GM19468 (cell line): ENCODE results near the gene FBLN5.
"Not testable (repeated sequence)": the region's sequence is repeated elsewhere in the genome, so short reads cannot be mapped to it uniquely, and the experiment has no call there.

Experiments
- ATAC-seq: cut with Tn5 transposase; IDR thresholded peaks from one replicate; pipeline ENCODE4 v1.9.1; 2021; ENCODE audit warnings: mild to moderate bottlenecking, moderate library complexity, moderate number of reproducible peaks; ENCODE audit not compliant: unreplicated experiment; ENCODE audit errors: extremely low read depth

The FBLN5 gene

DNA sequence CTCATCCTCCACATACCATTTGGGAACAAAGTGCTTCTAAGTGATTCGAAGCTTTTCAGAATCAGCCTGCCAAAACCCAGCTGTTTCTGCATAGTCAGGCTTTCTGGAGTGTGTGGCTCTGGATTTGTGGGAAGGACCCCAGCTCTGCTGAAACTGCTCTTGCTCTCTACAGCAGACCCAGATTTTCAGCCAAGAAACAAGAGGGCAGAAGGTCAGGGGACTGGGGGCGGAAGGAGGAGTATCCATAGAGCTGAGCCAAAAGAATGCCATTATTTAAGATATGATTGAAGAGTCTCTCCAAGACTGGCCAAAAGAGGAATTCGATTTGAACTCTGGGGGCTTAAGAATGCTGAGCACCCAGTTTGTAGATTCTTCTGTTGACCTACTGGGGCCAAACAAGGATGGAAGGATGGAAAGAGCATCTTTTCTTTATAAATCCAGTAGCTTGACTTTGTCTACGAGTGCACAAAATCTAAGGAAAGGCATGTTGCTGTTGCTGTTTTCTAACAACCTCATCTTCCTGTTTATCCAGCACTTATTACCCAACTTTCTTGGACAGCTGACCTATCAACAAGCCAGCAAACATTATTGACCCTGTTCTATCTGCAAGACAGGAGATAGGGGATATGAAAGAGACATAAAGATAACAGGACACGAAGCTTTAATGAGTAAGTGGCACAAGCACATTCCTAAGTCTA lies 29.2 kb downstream of the FBLN5 start:
- ATAC-seq: no peak

- no peak for ATAC-seq
Measured at GRCh38 chr14:91912035-91912434, 35.5 kb downstream of the FBLN5 start.

GRCh38 chr14:91911474-91912032 lies 35.9 kb downstream of the FBLN5 start:
- ATAC-seq: peak; percentile 52

DNA sequence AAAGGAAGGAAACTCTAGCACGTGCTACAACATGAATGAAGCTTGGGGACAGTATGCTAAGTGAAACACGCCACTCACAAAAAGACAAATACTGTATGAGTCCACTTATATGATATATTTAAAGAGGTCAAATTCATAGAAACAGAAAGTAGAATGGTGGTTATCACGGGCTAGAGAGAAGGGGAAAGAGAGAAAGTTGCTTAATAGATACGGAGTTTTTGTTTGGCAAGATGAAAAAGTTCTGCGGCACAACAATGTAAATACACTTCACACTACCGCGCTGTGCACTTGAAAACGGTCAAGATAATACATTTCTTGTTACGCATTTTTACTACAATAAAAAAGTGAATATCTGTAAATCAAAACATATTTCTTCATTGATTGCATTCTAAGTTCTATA lies 37.3 kb downstream of the FBLN5 start:
- no peak for ATAC-seq

DNA sequence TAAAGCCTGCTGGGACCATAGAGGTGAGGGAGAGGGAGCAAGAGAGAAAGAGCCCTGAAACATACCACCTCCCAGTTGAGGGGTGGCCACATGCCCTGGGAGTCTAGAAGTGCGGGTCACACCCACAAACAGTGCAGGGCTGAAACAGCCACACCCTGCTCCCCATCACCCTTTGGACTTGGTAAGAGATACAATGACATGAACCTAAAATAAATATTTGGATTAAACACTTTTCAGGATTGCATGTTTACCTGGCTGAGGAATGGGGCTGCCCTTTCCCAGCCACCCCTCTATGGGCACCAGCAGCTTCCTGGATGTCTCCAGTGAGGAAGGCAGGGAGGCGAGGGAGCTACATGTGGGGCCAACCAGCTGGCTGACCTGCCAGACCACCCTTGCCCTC lies 41.1 kb downstream of the FBLN5 start:
- no peak for ATAC-seq

GRCh38 chr14:91904956-91905645 lies 42.4 kb downstream of the FBLN5 start:
- ATAC-seq: no peak

DNA sequence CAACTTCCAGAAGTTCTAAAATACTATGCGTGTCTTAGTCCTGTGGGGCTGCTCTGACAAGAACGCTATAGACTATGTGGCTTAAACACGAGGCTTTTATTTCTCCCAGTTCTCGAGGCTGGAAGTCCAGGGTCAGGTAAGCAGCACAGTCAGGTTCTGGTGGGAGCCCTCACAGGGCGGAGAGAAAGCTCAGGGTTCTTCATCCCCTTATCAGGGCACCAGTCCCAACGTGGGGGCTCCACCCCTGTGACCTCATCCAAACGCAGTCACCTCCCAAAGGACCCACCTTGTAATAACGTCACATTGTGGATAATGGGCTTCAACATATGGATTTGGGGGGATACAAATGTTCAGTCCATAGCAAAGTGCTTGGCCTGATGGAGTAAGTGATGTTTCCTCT lies 43.0 kb downstream of the FBLN5 start:
- ATAC-seq: no peak

DNA sequence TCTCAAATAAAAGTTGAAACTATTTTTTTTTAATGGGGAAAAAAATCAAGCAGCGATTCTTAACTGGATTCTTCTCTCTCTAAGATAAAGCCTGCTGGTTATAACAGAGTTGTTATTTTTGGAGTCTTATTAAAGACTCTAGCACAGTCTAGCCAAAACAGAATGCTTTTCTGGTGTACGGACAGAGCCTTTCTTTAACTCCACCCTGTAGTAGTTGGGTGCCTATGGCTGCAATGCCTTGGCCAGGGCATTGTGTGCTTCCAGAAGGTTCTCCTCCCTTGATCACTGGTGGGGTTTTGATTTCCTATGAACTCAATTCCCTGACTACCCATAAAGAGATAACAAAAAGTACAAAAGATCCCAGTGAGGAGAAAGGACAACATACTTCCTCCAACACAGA lies 44.4 kb downstream of the FBLN5 start:
- no peak for ATAC-seq

GRCh38 chr14:91902336-91902735 lies 45.2 kb downstream of the FBLN5 start:
- no peak for ATAC-seq

DNA sequence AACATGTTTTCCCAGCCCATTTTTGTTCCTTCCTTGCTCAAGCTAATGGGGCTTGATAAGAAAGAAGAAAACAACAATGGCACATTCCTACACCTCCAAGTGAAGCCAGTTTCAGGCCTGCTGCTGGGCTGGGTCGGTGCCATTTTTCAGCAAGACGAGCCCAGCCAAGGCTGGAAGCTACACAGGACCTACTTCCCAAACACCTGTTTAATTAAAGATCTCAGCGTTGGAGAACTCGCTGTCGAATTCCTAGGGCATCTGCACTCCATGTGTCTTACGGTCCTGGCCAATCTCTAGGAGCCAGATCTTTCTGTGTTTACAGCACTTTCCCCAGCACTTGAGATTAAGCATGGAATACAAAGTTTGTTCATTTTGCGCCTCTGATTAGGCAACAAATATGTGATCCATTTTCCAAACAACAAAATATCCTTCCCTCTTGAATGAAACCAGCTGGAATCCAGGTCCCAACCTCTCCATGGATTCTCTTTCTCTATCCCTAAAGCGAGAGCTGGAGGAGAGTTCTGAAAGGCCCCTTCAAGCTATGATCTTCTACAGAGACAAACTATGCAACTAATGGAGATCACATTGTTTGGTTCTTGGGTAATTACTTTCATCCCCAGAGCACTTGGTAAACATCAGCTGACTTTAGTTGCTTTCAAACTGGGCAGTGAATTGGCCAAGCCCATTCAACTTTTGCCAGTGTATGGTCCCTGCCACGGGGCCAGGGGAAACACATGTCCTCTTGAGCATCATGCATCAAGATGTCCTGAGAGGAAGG lies 45.9 kb downstream of the FBLN5 start:
- no peak for ATAC-seq

DNA sequence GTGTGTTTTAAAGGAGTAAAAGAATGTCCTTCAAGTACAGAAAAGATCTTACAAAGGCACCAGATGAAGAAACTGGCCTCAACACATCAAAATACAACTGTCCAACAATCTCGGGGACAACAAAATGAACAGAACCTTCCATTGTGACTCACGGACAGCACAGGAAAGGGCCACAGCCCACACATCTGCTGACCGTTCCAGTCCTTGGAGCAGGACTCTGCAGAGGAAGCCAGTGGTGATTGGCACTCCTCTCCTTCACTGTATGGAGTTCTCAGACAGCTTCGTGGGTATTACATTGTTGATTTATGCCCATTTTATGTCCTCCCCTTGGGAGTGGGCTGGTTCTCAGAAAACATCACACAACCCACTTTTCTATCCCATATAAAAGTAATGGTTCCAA lies 47.7 kb downstream of the FBLN5 start:
- ATAC-seq: no peak

DNA sequence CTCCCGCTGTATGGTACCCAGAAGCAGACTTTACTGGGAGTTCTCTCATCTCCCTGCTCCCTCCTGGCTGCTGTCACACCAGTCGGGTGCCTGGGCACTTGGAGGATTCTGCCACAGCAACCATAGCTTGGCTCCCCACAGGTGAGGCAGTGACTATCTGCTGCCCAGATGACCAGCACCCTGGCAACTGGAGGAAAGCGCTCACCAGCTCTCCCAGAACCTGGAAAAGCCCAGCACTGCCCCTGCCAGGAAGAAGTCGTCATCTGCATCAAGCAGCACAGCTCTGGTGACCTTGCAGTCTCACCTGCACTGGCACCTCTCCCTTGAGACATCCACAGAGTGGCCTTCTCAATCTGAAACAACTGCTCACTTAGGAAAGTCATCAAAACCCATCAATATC lies 48.3 kb downstream of the FBLN5 start:
- no peak for ATAC-seq

- ATAC-seq: no peak
Measured at GRCh38 chr14:91898372-91898771, 49.1 kb downstream of the FBLN5 start.

DNA sequence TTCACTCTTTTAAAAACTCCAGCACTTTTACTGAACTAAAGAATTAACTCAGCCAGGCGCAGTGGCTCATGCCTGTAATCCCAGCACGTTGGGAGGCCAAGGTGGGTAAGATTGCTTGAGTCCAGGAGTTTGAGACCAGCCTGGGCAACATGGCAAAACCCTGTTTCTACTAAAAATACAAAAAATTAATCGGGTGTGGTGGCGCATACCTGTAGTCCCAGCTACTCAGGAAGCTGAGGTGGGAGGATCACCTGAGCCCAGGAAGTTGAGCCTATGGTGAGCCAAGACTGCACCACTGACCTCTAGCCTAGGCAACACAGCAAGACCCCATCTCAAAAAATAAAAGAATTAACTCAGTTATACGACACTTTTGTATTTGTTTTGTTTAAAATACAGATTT lies 49.8 kb downstream of the FBLN5 start:
- not testable (repeated sequence) for ATAC-seq

DNA sequence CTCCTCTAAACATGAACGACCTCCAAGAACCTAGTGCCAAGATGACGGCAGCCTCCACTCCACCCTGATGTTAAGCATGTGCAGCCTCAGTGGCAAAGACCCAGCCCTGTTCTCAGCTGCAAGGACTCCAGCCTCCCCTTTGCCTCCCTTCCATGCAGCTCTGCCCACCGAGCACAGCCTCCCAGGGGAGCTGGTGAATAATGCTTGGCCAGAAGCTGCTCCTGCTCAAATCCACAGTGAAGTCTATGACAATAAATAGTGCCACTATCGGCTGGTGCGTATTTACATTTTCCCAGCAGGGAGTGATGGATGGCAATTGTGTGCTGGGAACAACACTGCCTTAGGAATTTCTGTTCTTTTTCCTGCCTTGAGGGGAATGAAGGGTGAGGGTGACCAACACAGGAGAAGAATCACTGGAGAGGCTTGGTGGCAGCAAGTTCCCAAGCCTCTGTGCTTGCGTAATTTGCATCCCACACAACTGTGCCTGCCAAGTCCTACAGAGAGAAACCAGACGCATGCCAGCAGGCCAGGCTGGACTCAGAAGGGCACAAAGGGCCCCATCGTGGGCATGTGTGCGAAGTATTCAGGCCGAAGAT lies 50.3 kb downstream of the FBLN5 start:
- ATAC-seq: no peak

- no peak for ATAC-seq
Measured at GRCh38 chr14:91896419-91896818, 51.1 kb downstream of the FBLN5 start.

DNA sequence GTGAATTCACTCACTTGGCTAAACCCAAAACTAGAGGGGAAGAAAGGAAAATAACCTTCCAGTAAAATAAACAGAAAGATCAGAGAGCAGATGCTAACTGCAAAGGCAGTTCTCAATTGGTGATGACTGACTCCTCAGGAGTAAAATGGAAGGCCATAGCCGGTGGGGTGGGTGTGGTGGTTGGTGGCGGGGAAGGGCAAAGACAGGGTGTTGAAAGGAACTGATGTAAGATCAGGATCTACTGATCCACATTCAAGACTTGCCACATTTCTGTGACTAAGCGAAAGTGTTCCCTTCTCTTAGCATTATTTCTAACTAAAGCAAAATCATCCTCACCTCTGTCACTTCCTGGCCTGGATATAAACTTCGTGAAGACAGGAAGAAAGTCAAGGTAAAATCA lies 53.8 kb downstream of the FBLN5 start:
- no peak for ATAC-seq

GRCh38 chr14:91893007-91893406 lies 54.5 kb downstream of the FBLN5 start:
- ATAC-seq: no peak

GRCh38 chr14:91891721-91892220 lies 55.7 kb downstream of the FBLN5 start:
- ATAC-seq: no peak

DNA sequence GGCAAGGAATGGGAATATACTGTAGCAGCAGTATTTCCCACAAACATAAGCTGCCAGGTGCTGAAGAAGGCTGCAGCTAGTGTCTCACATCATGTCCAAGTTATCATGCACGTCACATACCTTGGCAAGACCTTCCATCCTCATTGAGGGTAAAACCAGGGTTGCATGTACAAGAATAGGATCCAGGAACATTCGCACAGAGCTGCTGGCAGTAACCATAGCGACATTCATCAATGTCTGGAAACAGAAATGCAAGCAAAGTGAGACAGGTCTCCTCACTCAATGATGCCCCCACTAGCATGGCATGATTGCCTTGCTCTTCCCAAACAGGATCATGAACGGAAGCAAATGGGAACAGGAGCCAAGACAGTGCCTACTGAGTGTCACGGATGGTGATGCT lies 56.4 kb downstream of the FBLN5 start:
- ATAC-seq: no peak
